Stimulated activated CD4-positive, alpha-beta T cell treated with anti-CD3 and anti-CD28 coated beads, Interleukin-12 subunit alpha, Interleukin-12 subunit beta, amount 100 ng/mL, for 24 hours (primary cell): ENCODE measurements around the gene PRUNE2.

Experiments
- DNase-seq, 2 experiments: peaks; one replicate each; pipeline ENCODE4 v3.0.0-alpha.2; 2020; ENCODE audit warnings: low read depth in 2 of 2

Gene PRUNE2

GRCh38 chr9:76902395-76902794 lies 3.5 kb downstream of the PRUNE2 start:
- no peak for DNase-seq

GRCh38 chr9:76901801-76902200 lies 4.1 kb downstream of the PRUNE2 start:
- DNase-seq, result no peak

GRCh38 chr9:76900884-76901440 lies 5.0 kb downstream of the PRUNE2 start:
- DNase-seq, result no peak

- no peak for DNase-seq
These were observed 7.1 kb downstream of the PRUNE2 start for GRCh38 chr9:76898786-76899185.

- DNase-seq, result no peak
These were observed 7.9 kb downstream of the PRUNE2 start for GRCh38 chr9:76897804-76898525.

- DNase-seq, result no peak
These were observed 9.9 kb downstream of the PRUNE2 start for GRCh38 chr9:76896035-76896434.

- DNase-seq, result no peak
These were observed 10.7 kb downstream of the PRUNE2 start for GRCh38 chr9:76895186-76895585.

GRCh38 chr9:76894198-76894597 lies 11.7 kb downstream of the PRUNE2 start:
- no peak for DNase-seq

- no peak for DNase-seq
These were observed 12.4 kb downstream of the PRUNE2 start for GRCh38 chr9:76893395-76893932.

- DNase-seq, result no peak
These were observed 14.0 kb downstream of the PRUNE2 start for GRCh38 chr9:76891874-76892273.

GRCh38 chr9:76891279-76891678 lies 14.6 kb downstream of the PRUNE2 start:
- no peak for DNase-seq

- no peak for DNase-seq
These were observed 18.0 kb downstream of the PRUNE2 start for GRCh38 chr9:76887951-76888350.

GRCh38 chr9:76887003-76887821 lies 18.7 kb downstream of the PRUNE2 start:
- DNase-seq, result no peak

GRCh38 chr9:76886318-76886717 lies 19.6 kb downstream of the PRUNE2 start:
- DNase-seq, result no peak

GRCh38 chr9:76884823-76885222 lies 21.1 kb downstream of the PRUNE2 start:
- DNase-seq, result no peak

- no peak for DNase-seq
These were observed 22.5 kb downstream of the PRUNE2 start for GRCh38 chr9:76883341-76883855.

GRCh38 chr9:76882686-76883085 lies 23.2 kb downstream of the PRUNE2 start:
- DNase-seq, result no peak

GRCh38 chr9:76880210-76880609 lies 25.7 kb downstream of the PRUNE2 start:
- DNase-seq, result no peak

- no peak for DNase-seq
These were observed 27.0 kb downstream of the PRUNE2 start for GRCh38 chr9:76878933-76879332.

- DNase-seq, result no peak
These were observed 28.0 kb downstream of the PRUNE2 start for GRCh38 chr9:76877961-76878360.

- no peak for DNase-seq
These were observed 29.8 kb downstream of the PRUNE2 start for GRCh38 chr9:76876098-76876497.

- no peak for DNase-seq
These were observed 32.1 kb downstream of the PRUNE2 start for GRCh38 chr9:76873821-76874220.
